ENCODE data around the gene DSN1. TPM values are rescaled to one million over a fixed set of nuclear protein-coding genes. Genes with fewer than 3 reads are reported as not detected.

DSN1 gene
- total RNA-seq, 1 donor = 16.8 TPM

GRCh38 chr20:36818861-36819260 lies 45.3 kb upstream of the DSN1 start:
- DNase-seq (ENCODE audit: low read depth) = no peak
- TF ChIP-seq, protein P1, sequence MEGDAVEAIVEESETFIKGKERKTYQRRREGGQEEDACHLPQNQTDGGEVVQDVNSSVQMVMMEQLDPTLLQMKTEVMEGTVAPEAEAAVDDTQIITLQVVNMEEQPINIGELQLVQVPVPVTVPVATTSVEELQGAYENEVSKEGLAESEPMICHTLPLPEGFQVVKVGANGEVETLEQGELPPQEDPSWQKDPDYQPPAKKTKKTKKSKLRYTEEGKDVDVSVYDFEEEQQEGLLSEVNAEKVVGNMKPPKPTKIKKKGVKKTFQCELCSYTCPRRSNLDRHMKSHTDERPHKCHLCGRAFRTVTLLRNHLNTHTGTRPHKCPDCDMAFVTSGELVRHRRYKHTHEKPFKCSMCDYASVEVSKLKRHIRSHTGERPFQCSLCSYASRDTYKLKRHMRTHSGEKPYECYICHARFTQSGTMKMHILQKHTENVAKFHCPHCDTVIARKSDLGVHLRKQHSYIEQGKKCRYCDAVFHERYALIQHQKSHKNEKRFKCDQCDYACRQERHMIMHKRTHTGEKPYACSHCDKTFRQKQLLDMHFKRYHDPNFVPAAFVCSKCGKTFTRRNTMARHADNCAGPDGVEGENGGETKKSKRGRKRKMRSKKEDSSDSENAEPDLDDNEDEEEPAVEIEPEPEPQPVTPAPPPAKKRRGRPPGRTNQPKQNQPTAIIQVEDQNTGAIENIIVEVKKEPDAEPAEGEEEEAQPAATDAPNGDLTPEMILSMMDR (IDR thresholded peaks at IDR 0.05; ENCODE audit: insufficient read depth, low read depth, low read length) = no peak
- H3K4me3 ChIP-seq (ENCODE audit: low read depth, low read length) = no peak overlapping the region

DNA sequence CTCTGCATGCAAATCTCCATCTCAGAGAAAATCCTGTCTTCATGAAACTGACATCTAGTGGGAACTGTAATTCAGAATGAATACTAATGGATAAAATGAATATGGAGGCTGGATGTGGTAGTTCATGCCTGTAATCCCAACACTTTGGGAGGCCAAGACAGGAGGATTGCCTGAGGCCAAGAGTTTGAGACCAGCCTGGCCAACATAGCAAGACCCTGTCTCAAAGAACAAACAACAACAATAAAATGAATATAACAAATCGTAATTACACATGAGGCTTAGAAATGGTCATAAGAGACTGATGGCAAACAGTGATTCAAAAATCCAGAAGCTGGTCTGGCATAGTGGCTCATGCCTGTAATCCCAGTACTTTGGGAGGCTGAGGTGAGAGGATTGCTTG lies 44.6 kb upstream of the DSN1 start:
- no peak overlapping the region for H3K4me3 ChIP-seq (ENCODE audit: low read depth, low read length)
- DNase-seq (ENCODE audit: low read depth) = no peak
- TF ChIP-seq, protein P1 (IDR thresholded peaks at IDR 0.05; ENCODE audit: insufficient read depth, low read depth, low read length) = no peak

DNA sequence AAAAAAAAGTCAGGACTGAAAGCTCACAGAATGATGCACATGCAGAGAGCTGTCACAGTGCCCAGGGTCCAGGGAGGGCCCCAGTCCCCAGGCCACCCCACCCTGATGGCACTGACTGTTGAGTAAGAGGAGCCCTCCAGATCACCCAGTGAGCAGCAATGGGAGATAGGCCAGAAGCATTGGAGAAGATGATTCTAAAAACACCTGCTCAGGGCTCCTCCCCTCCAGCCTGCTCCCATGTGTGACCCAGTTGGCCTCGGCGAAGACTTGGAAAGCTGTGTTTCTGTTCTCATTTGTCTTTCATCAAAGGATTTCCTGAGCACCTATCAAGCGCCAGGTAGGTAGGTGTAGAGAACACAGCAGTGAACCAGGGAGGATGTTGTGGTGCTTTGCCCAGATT lies 43.9 kb upstream of the DSN1 start:
- DNase-seq (ENCODE audit: low read depth) = no peak
- TF ChIP-seq, protein P1 (IDR thresholded peaks at IDR 0.05; ENCODE audit: insufficient read depth, low read depth, low read length) = no peak
- no peak overlapping the region for H3K4me3 ChIP-seq (ENCODE audit: low read depth, low read length)

DNA sequence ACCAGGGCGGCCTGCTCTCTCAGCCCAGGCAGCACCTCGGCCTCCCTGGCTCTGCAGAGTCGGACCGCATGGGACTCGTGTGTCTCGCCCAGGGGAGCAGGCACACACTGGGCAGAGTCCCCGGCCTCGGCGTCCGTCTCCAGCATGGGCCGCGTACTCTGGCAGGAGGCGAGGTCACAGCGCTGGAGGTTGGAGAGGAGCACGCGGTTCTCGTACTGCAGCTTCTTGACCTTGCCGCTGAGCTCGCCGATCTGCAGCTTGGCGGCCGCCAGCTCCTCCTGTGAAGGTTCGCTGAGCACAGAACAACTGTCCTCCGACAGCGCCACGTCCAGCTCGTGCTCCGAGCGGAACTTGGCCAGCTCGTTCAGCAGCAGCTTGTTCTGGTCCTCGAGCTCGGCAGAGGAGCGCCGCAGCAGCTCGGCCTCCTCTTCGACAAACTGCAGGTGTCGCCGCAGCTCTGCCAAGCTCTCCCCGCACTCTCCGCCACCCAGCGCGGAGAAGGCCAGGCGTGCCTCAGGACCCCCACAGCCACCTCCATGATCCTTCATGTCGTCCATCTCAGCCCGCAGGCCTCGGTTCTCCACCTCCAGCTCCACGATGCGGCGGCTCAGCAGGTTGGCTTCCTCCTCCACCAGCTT lies 42.0 kb upstream of the DSN1 start:
- TF ChIP-seq, protein P1 (IDR thresholded peaks at IDR 0.05; ENCODE audit: insufficient read depth, low read depth, low read length) = no peak
- H3K4me3 ChIP-seq (ENCODE audit: low read depth, low read length) = no peak overlapping the region
- DNase-seq (ENCODE audit: low read depth) = no peak

GRCh38 chr20:36812594-36813463 lies 39.3 kb upstream of the DSN1 start:
- no peak for DNase-seq (ENCODE audit: low read depth)
- H3K4me3 ChIP-seq (ENCODE audit: low read depth, low read length) = no peak overlapping the region
- TF ChIP-seq, protein P1 (IDR thresholded peaks at IDR 0.05; ENCODE audit: insufficient read depth, low read depth, low read length) = no peak

DNA sequence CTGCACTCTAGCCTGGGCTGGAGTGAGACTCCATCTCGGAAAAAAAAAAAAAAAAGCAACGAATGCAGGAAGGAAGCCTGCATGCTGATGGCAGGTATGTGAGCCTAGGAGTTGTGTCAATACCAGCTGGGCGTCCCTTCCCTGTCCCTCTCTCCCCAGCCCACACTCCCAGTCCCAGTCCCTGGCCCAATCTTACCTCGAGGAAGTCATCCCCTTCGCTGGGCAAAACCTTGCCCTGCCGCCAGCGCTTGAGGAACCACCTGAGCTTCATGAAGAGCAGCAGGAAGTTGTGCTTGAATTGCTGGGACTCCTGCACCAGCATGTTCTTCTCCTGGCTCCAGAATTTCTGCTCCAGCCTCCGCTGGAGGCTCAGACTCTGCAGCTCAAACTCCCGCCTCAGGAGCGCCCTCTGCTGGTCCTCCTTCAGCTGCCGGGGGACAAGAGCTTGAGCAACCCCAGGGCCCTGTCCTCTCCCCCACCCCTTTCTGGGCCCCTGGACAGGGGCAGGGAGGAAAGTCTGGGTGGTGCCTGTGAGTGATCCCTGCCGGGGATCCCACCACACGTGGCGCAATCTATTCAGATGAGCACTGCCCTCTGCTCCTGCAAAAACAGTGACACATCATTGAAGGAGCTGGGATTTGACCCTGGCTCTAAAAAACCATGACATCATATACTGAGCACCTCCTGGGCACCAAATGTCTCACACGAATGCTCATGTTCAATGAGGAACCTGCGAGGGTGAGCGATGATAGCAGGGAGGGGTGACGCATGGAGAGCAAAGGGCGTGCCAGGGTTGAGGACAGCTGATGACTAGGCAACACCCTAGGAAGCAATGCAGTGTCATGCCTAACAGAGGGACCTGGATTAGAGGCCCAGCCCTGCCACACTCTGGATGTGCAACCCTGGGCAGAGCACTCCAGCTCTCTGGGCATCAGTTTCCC lies 35.0 kb upstream of the DSN1 start:
- DNase-seq (ENCODE audit: low read depth) = peak; percentile 85
- no peak overlapping the region for H3K4me3 ChIP-seq (ENCODE audit: low read depth, low read length)
- TF ChIP-seq, protein P1 (IDR thresholded peaks at IDR 0.05; ENCODE audit: insufficient read depth, low read depth, low read length) = peak; percentile 75

Data from fibroblast of villous mesenchyme (primary cell).